ENCODE measurements around the gene HIPK2. TPM values are rescaled to one million over a fixed set of nuclear protein-coding genes. Genes with fewer than 3 reads are reported as not detected.

HIPK2 gene
- total RNA-seq, 1 donor from 2014 or later = 27.6 TPM

DNA sequence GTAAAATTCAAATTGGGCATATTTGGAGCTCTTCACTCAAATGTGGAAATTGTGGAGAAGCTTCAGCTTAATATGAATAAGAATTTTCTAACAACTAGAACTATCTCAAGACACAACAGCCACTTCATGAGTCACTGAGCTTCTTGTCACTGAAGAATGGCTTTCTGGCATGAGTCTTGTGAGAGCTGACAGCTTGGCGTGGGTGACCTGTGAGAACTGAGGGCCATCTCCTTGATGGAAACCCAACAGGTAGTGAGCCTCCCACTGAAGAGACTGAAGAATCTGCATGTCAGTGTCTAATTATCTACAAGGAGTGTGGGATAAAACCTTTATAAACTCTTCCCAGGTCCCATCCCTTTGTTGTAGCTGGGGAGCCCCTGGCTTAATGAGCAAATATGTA is 188.3 kb downstream of the HIPK2 start:
- intact Hi-C loops (cut with micrococcal nuclease) = no loop called here
- no peak overlapping the region for H3K27ac Mint-ChIP-seq

DNA sequence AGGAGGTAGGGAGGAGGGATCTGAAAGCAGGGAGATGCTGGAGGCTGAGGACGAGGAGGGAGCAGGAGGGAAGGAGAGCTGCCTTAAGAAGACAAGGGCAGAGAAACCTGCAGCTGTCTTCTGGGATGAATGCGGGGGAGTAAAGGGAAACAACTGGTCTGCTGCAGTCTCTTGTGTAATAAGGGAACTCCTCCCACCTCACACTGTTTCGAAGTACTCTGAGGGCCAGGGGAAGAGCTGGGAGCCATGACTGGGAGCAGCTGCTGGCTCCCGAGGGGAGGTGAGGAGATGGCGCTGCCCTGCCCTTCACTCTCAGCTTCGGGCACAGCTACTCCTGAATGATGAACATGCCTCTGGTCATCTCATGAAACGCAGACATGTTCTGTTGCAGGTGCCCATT is 189.2 kb downstream of the HIPK2 start:
- Mint-ChIP-seq H3K9me3 (no peaks in the 10 kb centered on the region), H3K36me3 (ENCODE audit: low read depth) (peaks cover 20% of the 10 kb centered on the region), H3K27ac (peak overlapping the region; percentile 38), H3K27me3 (ENCODE audit: low read depth) (no peaks in the 10 kb centered on the region), H3K4me1 (ENCODE audit: low read depth) (no peaks in the 10 kb centered on the region), H3K4me3 (ENCODE audit: low read depth) (no peak overlapping the region)
- no peak for DNase-seq (ENCODE audit: low spot score)
- intact Hi-C loops (cut with micrococcal nuclease) = no loop called here

More for the DNA sequence above, 188.3 kb downstream of the HIPK2 start:
- H3K27me3 Mint-ChIP-seq (ENCODE audit: low read depth) = no peaks in the 10 kb centered on the region
- DNase-seq (ENCODE audit: low spot score) = no peak
- no peaks in the 10 kb centered on the region for H3K4me1 Mint-ChIP-seq (ENCODE audit: low read depth)
- H3K36me3 Mint-ChIP-seq (ENCODE audit: low read depth) = peaks cover 20% of the 10 kb centered on the region
- no peaks in the 10 kb centered on the region for H3K9me3 Mint-ChIP-seq
- H3K4me3 Mint-ChIP-seq (ENCODE audit: low read depth) = no peak overlapping the region

DNA sequence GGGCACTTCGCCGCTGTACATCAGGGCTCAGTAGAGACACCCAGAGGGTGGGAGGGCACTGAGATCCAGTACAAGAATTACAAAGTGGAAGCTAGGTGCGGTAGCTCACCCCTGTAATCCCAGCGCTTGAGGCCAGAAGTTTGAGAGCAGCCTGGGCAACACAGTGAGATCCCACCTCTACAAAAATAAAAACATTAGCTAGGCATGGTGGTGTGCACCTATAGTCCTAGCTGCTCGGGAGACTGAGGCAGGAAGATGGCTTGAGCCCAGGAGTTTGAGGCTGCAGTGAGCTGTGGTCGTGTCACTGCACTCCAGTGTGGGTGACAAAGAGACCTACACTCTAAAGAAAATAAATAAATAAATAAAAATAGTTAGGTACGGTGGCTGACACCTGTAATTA is 190.3 kb downstream of the HIPK2 start:
- peaks cover 5% of the 10 kb centered on the region for H3K4me1 Mint-ChIP-seq (ENCODE audit: low read depth)
- no peaks in the 10 kb centered on the region for H3K9me3 Mint-ChIP-seq
- no peaks in the 10 kb centered on the region for H3K27me3 Mint-ChIP-seq (ENCODE audit: low read depth)
- H3K4me3 Mint-ChIP-seq (ENCODE audit: low read depth) = no peak overlapping the region
- H3K27ac Mint-ChIP-seq = no peak overlapping the region
- no peak for DNase-seq (ENCODE audit: low spot score)
- peaks cover 21% of the 10 kb centered on the region for H3K36me3 Mint-ChIP-seq (ENCODE audit: low read depth)
- intact Hi-C loops (cut with micrococcal nuclease) = no loop called here

DNA sequence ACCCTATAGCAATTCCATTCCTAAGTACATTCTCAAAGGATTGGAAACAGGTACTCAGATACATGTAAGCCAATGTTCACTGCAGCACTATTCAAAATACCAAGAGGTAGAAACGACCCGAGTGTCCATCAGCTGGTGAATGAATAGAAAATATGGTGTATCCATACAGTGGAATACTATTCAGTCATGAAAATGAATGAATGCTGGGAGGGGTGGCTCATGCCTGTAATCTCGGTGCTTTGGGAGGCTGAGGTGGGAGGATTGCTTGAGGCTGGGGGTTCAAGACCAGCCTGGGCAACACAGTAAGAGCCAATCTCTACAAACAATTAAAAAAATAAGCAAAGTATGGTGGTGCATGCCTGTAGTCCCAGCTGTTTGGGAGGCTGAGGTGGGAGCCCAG is 191.5 kb downstream of the HIPK2 start:
- Mint-ChIP-seq H3K27me3 (ENCODE audit: low read depth) (no peaks in the 10 kb centered on the region), H3K9me3 (no peaks in the 10 kb centered on the region), H3K4me3 (ENCODE audit: low read depth) (no peak overlapping the region), H3K4me1 (ENCODE audit: low read depth) (peaks cover 5% of the 10 kb centered on the region), H3K27ac (no peak overlapping the region), H3K36me3 (ENCODE audit: low read depth) (peaks cover 21% of the 10 kb centered on the region)
- intact Hi-C loops (cut with micrococcal nuclease) = no loop called here
- no peak for DNase-seq (ENCODE audit: low spot score)

DNA sequence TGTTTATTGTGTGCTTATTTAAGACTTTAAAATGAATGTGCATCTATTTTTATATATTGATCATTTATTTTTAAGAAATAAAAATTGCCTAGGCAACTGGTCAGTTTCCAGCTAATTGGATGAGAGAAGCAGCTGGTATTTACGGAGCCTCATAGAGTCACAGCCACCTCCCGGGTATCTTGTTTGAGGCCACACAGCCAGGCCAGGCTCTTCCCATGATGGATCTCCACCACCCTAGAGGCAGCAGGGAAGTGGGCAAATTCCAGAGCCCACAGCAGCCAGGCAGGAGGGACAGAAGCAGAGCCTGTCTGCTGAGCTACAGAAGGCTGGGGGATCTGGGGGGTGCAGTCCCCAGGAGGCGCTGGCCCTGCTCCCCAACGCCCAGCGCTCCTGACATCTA is 192.8 kb downstream of the HIPK2 start:
- peaks cover 21% of the 10 kb centered on the region for H3K36me3 Mint-ChIP-seq (ENCODE audit: low read depth)

DNA sequence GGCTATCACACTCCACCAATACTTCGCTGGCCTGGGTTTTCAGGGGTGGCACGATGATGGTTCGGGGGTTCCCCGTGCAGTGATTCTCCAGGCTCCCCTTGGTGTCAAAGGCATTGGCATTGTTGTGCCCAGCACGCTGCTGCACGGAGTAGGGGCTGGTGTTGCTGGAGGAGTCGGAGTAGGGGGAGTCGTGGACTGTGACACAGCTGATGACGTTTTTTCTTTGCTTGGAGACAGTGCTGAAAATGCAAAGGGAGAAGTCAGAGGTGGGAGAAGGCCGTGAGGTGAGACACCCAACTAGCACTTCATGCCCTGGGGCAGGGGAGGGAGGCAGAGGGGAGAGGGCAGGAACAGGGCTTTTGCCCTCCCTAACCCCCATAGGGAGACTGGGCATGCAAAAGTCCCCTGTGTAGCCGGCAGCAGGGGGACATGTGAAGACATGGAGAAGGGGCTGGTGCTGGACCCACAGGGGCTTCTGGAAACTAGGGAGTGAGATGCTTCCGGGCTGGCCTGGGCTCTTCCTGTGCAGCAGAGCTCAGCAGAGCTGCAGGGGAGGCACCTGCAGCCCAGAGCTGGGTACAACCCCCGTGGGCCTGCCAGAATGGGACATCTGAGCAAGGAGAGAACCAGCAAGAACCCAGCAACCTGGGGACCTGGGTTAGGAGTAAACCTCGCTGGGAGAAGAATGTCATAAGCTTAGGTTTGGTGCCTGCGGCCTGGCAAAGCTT is 193.8 kb downstream of the HIPK2 start:
- intact Hi-C loops (cut with micrococcal nuclease) = no loop called here
- no peak overlapping the region for H3K27ac Mint-ChIP-seq
- H3K36me3 Mint-ChIP-seq (ENCODE audit: low read depth) = peaks cover 21% of the 10 kb centered on the region
- no peaks in the 10 kb centered on the region for H3K9me3 Mint-ChIP-seq
- H3K4me1 Mint-ChIP-seq (ENCODE audit: low read depth) = peaks cover 5% of the 10 kb centered on the region
- no peak overlapping the region for H3K4me3 Mint-ChIP-seq (ENCODE audit: low read depth)
- H3K27me3 Mint-ChIP-seq (ENCODE audit: low read depth) = no peaks in the 10 kb centered on the region
- no peak for DNase-seq (ENCODE audit: low spot score)

More for the DNA sequence above, 192.8 kb downstream of the HIPK2 start:
- intact Hi-C loops (cut with micrococcal nuclease) = no loop called here
- DNase-seq (ENCODE audit: low spot score) = no peak
- Mint-ChIP-seq H3K27ac (no peak overlapping the region), H3K4me1 (ENCODE audit: low read depth) (peaks cover 5% of the 10 kb centered on the region), H3K4me3 (ENCODE audit: low read depth) (no peak overlapping the region), H3K9me3 (no peaks in the 10 kb centered on the region), H3K27me3 (ENCODE audit: low read depth) (no peaks in the 10 kb centered on the region)

DNA sequence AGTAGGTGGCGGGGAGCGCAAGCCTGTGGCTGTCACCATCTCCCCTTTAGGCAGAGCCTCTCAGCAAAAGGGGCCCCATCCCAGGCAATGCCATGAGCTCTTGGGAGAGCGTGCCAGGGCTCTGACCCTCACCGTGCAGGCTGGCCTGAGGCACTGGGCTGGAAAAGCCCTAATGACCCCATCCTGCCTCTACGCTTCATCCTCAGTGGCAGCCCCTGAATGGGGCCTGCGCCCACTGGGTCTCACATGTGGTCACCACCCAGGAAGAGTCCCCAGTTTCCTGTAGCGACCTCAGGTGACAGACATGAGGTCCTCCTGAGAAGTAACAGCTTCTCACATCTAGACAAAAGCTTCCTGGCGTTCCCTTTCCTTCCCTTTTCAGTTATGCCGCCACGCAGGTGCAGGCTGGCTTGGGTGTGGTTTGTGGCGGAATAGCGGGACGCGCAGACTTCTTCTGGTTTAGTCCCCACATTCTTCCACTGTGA is 195.1 kb downstream of the HIPK2 start:
- H3K27me3 Mint-ChIP-seq (ENCODE audit: low read depth) = no peaks in the 10 kb centered on the region
- H3K9me3 Mint-ChIP-seq = no peaks in the 10 kb centered on the region
- no peak overlapping the region for H3K4me3 Mint-ChIP-seq (ENCODE audit: low read depth)
- peaks cover 5% of the 10 kb centered on the region for H3K4me1 Mint-ChIP-seq (ENCODE audit: low read depth)
- DNase-seq (ENCODE audit: low spot score) = no peak
- H3K27ac Mint-ChIP-seq = no peak overlapping the region
- peaks cover 21% of the 10 kb centered on the region for H3K36me3 Mint-ChIP-seq (ENCODE audit: low read depth)
- intact Hi-C loops (cut with micrococcal nuclease) = no loop called here

DNA sequence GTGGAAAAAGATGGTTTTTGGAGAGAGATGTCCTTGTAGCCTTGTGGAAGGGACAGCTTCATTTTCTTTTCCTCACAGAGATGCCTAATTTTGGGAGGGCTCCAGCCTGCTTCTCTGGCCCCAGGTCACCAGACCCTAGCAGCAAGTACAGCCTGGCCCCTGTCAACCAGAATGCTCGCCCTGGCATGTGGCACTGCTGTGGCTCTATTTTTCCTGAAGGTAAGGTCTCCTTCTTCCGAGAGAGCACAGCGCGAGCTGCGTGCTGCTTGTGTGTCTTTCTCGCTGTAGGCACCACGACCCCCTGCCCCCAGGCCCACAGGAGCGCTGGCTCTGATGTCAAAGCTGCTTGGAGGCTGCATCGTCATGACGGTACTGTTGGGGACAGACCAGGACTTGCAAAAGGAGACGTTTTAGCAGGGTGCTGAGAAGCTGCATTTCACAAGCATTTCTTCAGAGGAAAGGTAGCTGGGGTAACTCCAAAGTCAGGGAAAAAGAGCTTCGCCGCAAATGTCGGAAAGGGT is 195.6 kb downstream of the HIPK2 start:
- no peaks in the 10 kb centered on the region for H3K27me3 Mint-ChIP-seq (ENCODE audit: low read depth)
- no peak for DNase-seq (ENCODE audit: low spot score)
- peaks cover 5% of the 10 kb centered on the region for H3K4me1 Mint-ChIP-seq (ENCODE audit: low read depth)
- no peak overlapping the region for H3K4me3 Mint-ChIP-seq (ENCODE audit: low read depth)
- no peaks in the 10 kb centered on the region for H3K9me3 Mint-ChIP-seq
- peaks cover 21% of the 10 kb centered on the region for H3K36me3 Mint-ChIP-seq (ENCODE audit: low read depth)
- intact Hi-C loops (cut with micrococcal nuclease) = no loop called here
- no peak overlapping the region for H3K27ac Mint-ChIP-seq

DNA sequence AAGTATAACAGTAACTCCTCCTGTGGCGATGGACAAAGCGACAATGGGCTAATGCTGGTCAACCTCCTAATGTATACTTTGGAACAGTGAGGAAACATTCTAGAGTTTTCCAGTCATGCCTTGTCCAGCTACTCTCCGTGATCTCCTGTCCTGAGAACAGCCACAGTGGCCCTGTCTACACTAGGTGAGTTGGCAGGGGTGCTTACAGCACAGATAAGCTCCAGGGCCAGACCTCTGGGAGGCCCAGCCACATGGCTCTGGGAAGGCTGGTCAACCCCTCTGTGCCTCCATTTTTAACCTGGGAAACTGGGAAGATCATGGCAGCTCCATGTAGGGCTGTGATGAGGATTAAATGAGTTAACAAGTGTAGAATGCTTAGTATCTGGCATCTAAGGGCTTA is 197.4 kb downstream of the HIPK2 start:
- DNase-seq (ENCODE audit: low spot score) = no peak
- intact Hi-C loops (cut with micrococcal nuclease) = no loop called here
- peaks cover 5% of the 10 kb centered on the region for H3K4me1 Mint-ChIP-seq (ENCODE audit: low read depth)
- H3K4me3 Mint-ChIP-seq (ENCODE audit: low read depth) = no peak overlapping the region
- no peaks in the 10 kb centered on the region for H3K9me3 Mint-ChIP-seq
- no peaks in the 10 kb centered on the region for H3K27me3 Mint-ChIP-seq (ENCODE audit: low read depth)
- H3K27ac Mint-ChIP-seq = no peak overlapping the region
- peaks cover 12% of the 10 kb centered on the region for H3K36me3 Mint-ChIP-seq (ENCODE audit: low read depth)

DNA sequence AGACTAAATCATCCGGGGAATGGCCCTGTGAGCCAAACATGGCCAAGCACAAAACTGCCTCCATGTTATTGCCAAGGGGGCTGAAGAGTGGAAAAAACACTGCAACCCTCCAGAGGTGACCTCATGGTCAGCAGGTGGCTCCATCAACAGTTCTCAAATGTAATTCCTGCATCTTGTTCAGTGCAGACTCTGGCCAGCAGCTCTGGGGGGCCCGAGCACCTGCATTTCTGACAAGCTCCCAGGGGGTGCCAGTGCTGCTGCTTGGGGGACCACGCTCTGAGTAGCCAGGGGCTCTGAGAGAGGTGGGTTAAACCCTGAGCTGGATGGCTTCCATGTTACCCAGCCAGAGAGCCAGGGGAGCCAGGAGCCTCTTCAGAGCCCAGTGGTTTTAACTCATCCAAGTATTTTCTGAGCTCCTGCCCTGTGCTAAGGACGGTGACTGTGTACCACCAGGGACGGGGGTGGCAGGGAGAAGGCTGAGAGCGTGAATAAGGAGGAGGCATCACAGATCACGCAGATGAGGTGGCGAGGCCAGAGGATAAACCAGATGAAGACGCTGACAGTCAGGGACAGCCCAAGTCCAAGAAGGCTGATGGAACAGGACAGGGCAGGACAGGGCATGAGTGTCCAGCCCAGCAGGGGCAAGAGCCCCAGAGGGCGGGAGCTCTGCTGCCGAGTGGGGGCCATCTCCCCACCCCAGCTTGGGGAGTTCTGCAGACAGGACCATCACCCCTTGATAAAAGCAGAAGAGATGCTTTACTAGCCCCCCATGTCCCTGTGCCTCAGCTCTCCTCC is 201.4 kb downstream of the HIPK2 start:
- Mint-ChIP-seq H3K36me3 (ENCODE audit: low read depth) (no peaks in the 10 kb centered on the region), H3K9me3 (no peaks in the 10 kb centered on the region), H3K4me3 (ENCODE audit: low read depth) (no peak overlapping the region), H3K4me1 (ENCODE audit: low read depth) (no peaks in the 10 kb centered on the region), H3K27me3 (ENCODE audit: low read depth) (no peaks in the 10 kb centered on the region), H3K27ac (no peak overlapping the region)
- no peak for DNase-seq (ENCODE audit: low spot score)
- intact Hi-C loops (cut with micrococcal nuclease) = no loop called here

DNA sequence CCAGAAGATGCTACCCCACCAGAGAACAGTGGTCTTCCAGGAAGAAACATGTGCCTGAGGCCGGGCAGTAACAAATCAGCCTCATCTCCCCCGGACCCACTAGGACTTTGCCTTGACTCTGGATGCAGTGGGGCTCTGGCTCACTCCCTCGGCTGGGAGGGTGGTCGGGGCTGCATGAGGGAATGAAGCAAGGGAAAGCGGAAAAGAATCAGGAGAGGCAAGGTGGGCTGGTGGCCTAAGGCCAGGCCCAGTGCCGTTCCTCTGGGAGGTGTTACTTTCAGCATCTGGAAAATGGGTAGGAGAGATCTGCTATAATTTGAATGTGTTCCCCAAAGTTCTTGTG is 202.5 kb downstream of the HIPK2 start:
- no peak overlapping the region for H3K27ac Mint-ChIP-seq
- DNase-seq (ENCODE audit: low spot score) = no peak
- H3K4me1 Mint-ChIP-seq (ENCODE audit: low read depth) = no peaks in the 10 kb centered on the region
- H3K36me3 Mint-ChIP-seq (ENCODE audit: low read depth) = peaks cover 3% of the 10 kb centered on the region
- H3K27me3 Mint-ChIP-seq (ENCODE audit: low read depth) = no peaks in the 10 kb centered on the region
- no peak overlapping the region for H3K4me3 Mint-ChIP-seq (ENCODE audit: low read depth)
- H3K9me3 Mint-ChIP-seq = no peaks in the 10 kb centered on the region
- intact Hi-C loops (cut with micrococcal nuclease) = no loop called here

DNA sequence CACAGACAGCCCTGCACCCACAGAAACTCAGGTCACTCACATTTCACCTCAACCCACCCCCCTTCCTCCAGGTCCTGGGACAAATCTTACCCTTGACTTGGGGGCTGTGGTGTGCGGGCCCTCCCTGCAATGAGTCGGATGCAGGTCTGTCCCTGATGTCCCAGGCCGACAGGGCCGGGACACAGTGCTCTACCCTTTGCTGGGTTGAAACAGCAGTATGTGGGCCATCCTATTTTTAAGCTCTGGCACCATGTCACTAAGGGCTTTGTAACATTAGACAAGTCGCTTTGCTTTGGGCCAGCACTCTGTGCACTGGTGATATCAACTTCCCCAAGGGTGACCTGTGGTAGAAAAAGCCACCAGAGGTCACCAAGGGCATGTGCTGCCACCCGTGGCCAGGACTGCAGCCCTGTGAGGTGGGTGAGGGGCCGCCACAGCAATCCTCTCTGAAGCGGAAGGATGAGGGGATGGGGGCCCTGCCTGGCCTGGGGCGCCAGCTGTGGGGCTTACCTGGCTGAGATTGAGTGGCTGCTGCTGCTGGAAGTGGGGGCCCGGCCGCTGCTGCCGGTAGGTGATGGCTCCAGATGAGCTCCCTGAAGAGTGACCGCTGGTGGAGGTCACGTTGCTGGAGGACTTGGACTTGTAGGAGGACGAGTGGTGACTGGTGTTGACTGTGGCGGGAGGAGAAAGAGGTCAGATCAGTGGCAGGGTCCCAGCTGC is 203.0 kb downstream of the HIPK2 start:
- H3K36me3 Mint-ChIP-seq (ENCODE audit: low read depth) = peaks cover 3% of the 10 kb centered on the region
- intact Hi-C loops (cut with micrococcal nuclease) = no loop called here
- H3K27ac Mint-ChIP-seq = no peak overlapping the region
- H3K9me3 Mint-ChIP-seq = no peaks in the 10 kb centered on the region
- DNase-seq (ENCODE audit: low spot score) = no peak
- no peaks in the 10 kb centered on the region for H3K27me3 Mint-ChIP-seq (ENCODE audit: low read depth)
- H3K4me3 Mint-ChIP-seq (ENCODE audit: low read depth) = no peak overlapping the region
- H3K4me1 Mint-ChIP-seq (ENCODE audit: low read depth) = no peaks in the 10 kb centered on the region

DNA sequence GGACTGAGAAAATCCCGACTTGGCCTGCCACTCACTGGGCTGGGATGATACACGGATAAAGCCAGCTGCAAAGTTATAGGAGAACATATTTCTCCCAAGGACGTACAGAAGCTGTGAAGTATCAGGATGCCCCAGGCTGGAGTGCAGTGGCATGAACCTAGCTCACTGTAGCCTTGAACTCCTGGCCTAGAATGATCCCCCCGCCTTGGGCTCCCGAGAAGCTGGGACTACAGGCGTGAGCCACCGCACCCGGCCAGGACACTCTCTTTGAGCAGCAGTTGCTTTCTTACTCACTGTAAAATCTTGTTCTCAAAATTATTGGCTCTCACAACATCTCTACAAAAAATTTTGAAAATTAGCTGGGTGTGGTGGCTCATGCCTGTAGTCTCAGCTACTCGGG is 203.9 kb downstream of the HIPK2 start:
- Mint-ChIP-seq H3K4me3 (ENCODE audit: low read depth) (no peak overlapping the region), H3K27ac (no peak overlapping the region), H3K27me3 (ENCODE audit: low read depth) (no peaks in the 10 kb centered on the region), H3K36me3 (ENCODE audit: low read depth) (peaks cover 3% of the 10 kb centered on the region), H3K4me1 (ENCODE audit: low read depth) (no peaks in the 10 kb centered on the region), H3K9me3 (no peaks in the 10 kb centered on the region)
- DNase-seq (ENCODE audit: low spot score) = no peak
- intact Hi-C loops (cut with micrococcal nuclease) = no loop called here

All from activated T-helper 2 cell treated with anti-CD3 and anti-CD28 coated beads, Interferon-gamma antibody, Interleukin-2, Interleukin-4, amounts not matched to agents 10 μg/mL and 5 μg/mL and 100 μg/mL, durations not matched to agents 14 hours and 24 hours and 36 hours (primary cell).